ENCODE measurements around the gene TTI1. TPM values are rescaled to one million over a fixed set of nuclear protein-coding genes. Genes with fewer than 3 reads are reported as not detected.

Gene TTI1
- total and polyA plus RNA-seq, 9 donors = 9.3 to 19.7 (median 16.3) TPM

DNA sequence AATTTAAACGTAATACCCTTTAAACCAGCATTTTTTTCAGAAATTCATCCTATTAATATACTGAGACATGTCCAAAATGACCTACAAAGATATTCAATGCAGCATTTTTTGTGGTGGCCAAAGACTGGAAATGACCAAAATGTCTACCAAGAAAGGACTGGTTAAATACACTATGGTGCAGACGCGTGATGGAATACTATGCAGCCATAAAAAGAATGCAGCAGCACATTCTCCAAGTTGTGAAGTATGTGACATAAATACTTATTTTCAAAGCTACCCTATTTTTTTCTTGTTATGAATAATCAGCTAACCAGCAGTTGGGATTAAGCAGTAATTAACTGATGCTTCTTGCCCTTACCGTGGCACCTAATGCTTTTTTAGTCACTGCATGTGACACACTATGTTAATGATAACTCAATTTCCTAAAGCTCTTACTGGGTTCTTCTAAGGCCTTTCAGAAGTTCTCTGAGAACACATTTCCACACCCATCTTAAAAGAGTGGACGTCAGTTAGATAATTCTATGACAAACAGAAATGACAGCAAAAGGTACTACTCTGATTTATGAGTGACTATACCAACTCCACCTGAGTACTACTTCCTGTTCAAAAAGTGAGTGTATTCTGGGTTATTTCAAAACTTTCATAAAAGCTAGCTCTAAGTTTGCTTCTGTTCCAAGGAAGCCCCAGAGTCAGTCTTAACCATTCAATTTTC is 24.9 kb downstream of the TTI1 start:
- H3K4me1 ChIP-seq (ENCODE audit: insufficient read depth) = peaks cover 5% of the 10 kb centered on the region
- DNase-seq = no peak
- TF ChIP-seq EP300 (IDR thresholded peaks at IDR 0.05) (no peak), POLR2A (IDR thresholded peaks at IDR 0.05) (no peak)
- TF ChIP-seq, protein P1, sequence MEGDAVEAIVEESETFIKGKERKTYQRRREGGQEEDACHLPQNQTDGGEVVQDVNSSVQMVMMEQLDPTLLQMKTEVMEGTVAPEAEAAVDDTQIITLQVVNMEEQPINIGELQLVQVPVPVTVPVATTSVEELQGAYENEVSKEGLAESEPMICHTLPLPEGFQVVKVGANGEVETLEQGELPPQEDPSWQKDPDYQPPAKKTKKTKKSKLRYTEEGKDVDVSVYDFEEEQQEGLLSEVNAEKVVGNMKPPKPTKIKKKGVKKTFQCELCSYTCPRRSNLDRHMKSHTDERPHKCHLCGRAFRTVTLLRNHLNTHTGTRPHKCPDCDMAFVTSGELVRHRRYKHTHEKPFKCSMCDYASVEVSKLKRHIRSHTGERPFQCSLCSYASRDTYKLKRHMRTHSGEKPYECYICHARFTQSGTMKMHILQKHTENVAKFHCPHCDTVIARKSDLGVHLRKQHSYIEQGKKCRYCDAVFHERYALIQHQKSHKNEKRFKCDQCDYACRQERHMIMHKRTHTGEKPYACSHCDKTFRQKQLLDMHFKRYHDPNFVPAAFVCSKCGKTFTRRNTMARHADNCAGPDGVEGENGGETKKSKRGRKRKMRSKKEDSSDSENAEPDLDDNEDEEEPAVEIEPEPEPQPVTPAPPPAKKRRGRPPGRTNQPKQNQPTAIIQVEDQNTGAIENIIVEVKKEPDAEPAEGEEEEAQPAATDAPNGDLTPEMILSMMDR (IDR thresholded peaks at IDR 0.05) = no peak
- intact Hi-C loops (cut with DNase I) = no loop called here
- no peak overlapping the region for H3K4me3 ChIP-seq
- WGBS, 3 donors = 95 to 96% (median 96%) methylated on average over 5 of the region's 5 CpGs
- H3K27ac ChIP-seq = no peak overlapping the region
- no peaks in the 10 kb centered on the region for H3K9me3 ChIP-seq
- H3K36me3 ChIP-seq = no peaks in the 10 kb centered on the region
- no peaks in the 10 kb centered on the region for H3K27me3 ChIP-seq

GRCh38 chr20:38007526-38007925 is 25.7 kb downstream of the TTI1 start:
- Histone ChIP-seq H3K4me1 (ENCODE audit: insufficient read depth) (peaks cover 5% of the 10 kb centered on the region), H3K27me3 (no peaks in the 10 kb centered on the region), H3K36me3 (no peaks in the 10 kb centered on the region), H3K4me3 (no peak overlapping the region), H3K27ac (no peak overlapping the region), H3K9me3 (no peaks in the 10 kb centered on the region)
- TF ChIP-seq EP300 (IDR thresholded peaks at IDR 0.05) (no peak), POLR2A (IDR thresholded peaks at IDR 0.05) (no peak)
- TF ChIP-seq, protein P1 (IDR thresholded peaks at IDR 0.05) = no peak
- 86 to 98% (median 96%) methylated on average over 1 of the region's 1 CpG for WGBS, 3 donors
- intact Hi-C loops (cut with DNase I) = no loop called here
- DNase-seq = no peak

GRCh38 chr20:38005903-38006302 is 27.4 kb downstream of the TTI1 start:
- H3K4me1 ChIP-seq (ENCODE audit: insufficient read depth) = peaks cover 8% of the 10 kb centered on the region
- no peak for DNase-seq

GRCh38 chr20:38004416-38004815 is 28.8 kb downstream of the TTI1 start:
- WGBS, 3 donors = 93 to 97% (median 97%) methylated on average over 1 of the region's 1 CpG
- no peaks in the 10 kb centered on the region for H3K9me3 ChIP-seq
- intact Hi-C loops (cut with DNase I) = no loop called here
- H3K36me3 ChIP-seq = no peaks in the 10 kb centered on the region
- no peak for DNase-seq
- no peaks in the 10 kb centered on the region for H3K27me3 ChIP-seq
- no peak overlapping the region for H3K27ac ChIP-seq
- H3K4me1 ChIP-seq (ENCODE audit: insufficient read depth) = peaks cover 8% of the 10 kb centered on the region
- no peak for TF ChIP-seq POLR2A (IDR thresholded peaks at IDR 0.05)
- no peak for TF ChIP-seq EP300 (IDR thresholded peaks at IDR 0.05)
- TF ChIP-seq, protein P1 (IDR thresholded peaks at IDR 0.05) = no peak
- no peak overlapping the region for H3K4me3 ChIP-seq

More at GRCh38 chr20:38005903-38006302, 27.4 kb downstream of the TTI1 start:
- intact Hi-C loops (cut with DNase I) = no loop called here
- Histone ChIP-seq H3K27me3 (no peaks in the 10 kb centered on the region), H3K27ac (no peak overlapping the region), H3K36me3 (no peaks in the 10 kb centered on the region), H3K4me3 (no peak overlapping the region), H3K9me3 (no peaks in the 10 kb centered on the region)
- TF ChIP-seq POLR2A (IDR thresholded peaks at IDR 0.05) (no peak), EP300 (IDR thresholded peaks at IDR 0.05) (no peak)
- TF ChIP-seq, protein P1 (IDR thresholded peaks at IDR 0.05) = no peak
- 37 to 58% (median 40%) methylated on average over 5 of the region's 5 CpGs for WGBS, 3 donors

Data from ovary (tissue), 9 donors.